Lower leg skin (tissue), 4 donors: ENCODE results near the gene NDUFB8. TPM values are rescaled to one million over a fixed set of nuclear protein-coding genes. Genes with fewer than 3 reads are reported as not detected.

Experiments
- DNase-seq, 2 donors: peaks; one replicate each; pipeline ENCODE4 v3.0.0-alpha.2; 2019; ENCODE audit warnings: low spot score in 2 of 2
- H3K4me3 ChIP-seq: fragments of 200-600 bp; sonication (generic); 2 replicates; pipeline ENCODE4 v1.5.1; 2017; ENCODE audit warnings: mild to moderate bottlenecking, low read depth; ENCODE audit not compliant: poor library complexity, severe bottlenecking
- CTCF ChIP-seq, 3 donors: fragments of 450-650 bp; IDR thresholded peaks; one replicate each; pipeline ENCODE4 v1.5.1; 2016; ENCODE audit warnings: antibody characterized with exemption in 3 of 3, mild to moderate bottlenecking in 3 of 3, moderate library complexity in 2 of 3
- POLR2A ChIP-seq, 2 donors: fragments of 450-650 bp; IDR thresholded peaks; one replicate each; pipeline ENCODE4 v1.6.1; 2016 to 2017; ENCODE audit warnings: antibody characterized with exemption in 2 of 2, mild to moderate bottlenecking in 1 of 2, moderate library complexity in 1 of 2
- WGBS, 2 donors: methylation state at CpG; one replicate each; pipeline ENCODE4 v1.1.5; 2018; 5-methylcytosine and 5-hydroxymethylcytosine counted together
- intact Hi-C: fragments of 100-400 bp; cut with DNase I; formaldehyde crosslinking; loops from one replicate; pipeline ENCODE4 v1.15.0; 2023; ENCODE audit warnings: low total_unique reads
- total RNA-seq, 4 donors: library from RNA; depleted of rRNA; stranded (reverse); fragments of >200 nt; gene quantifications; one replicate each; pipeline ENCODE4 v1.1.0, GENCODE V29; 2016

NDUFB8 gene
- total RNA-seq, 4 donors from 2014 or later: 128 to 211 (median 177) TPM

- no peak overlapping the region for H3K4me3 ChIP-seq
- intact Hi-C loops: no loop called here
- WGBS, 2 donors: 82 to 85% methylated on average over 6 of the region's 6 CpGs
- no peak for DNase-seq
- no peak for TF ChIP-seq POLR2A (IDR thresholded peaks at IDR 0.05)
- no peak for TF ChIP-seq CTCF (IDR thresholded peaks at IDR 0.05)
Observed at GRCh38 chr10:100524206-100524605, 5.5 kb downstream of the NDUFB8 start.

DNA sequence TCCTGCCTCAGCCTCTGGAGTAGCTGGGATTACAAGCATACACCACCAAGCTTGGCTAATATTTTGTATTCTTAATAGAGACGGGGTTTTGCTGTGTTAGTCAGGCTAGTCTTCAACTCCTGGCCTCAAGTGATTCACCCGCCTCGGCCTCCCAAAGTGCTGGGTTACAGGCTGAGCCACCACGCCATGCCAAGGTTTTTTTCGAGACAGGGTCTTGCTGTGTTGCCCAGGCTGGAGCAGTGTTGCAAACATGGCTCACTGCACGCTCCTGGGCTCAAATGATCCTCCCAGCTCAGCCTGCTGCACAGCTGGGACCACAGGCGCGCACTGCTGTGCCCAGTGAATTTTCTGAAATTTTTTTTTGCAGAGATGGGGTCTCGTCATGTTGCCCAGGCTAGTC lies 6.7 kb downstream of the NDUFB8 start:
- H3K4me3 ChIP-seq: no peak overlapping the region
- no peak for DNase-seq
- TF ChIP-seq POLR2A (IDR thresholded peaks at IDR 0.05): no peak
- TF ChIP-seq CTCF (IDR thresholded peaks at IDR 0.05): no peak
- intact Hi-C loops: no loop called here
- WGBS, 2 donors: 96 to 97% methylated on average over 9 of the region's 9 CpGs

- 75 to 79% methylated on average over 5 of the region's 5 CpGs for WGBS, 2 donors
- intact Hi-C loops: no loop called here
- no peak overlapping the region for H3K4me3 ChIP-seq
- no peak for DNase-seq
- TF ChIP-seq POLR2A (IDR thresholded peaks at IDR 0.05) (no peak), CTCF (IDR thresholded peaks at IDR 0.05) (no peak)
Observed at GRCh38 chr10:100522107-100522801, 7.4 kb downstream of the NDUFB8 start.

- H3K4me3 ChIP-seq: no peak overlapping the region
- 78 to 83% methylated on average over 3 of the region's 3 CpGs for WGBS, 2 donors
- TF ChIP-seq POLR2A (IDR thresholded peaks at IDR 0.05): no peak
- no peak for TF ChIP-seq CTCF (IDR thresholded peaks at IDR 0.05)
- no peak for DNase-seq
- intact Hi-C loops: no loop called here
Observed at GRCh38 chr10:100520811-100521210, 8.9 kb downstream of the NDUFB8 start.

DNA sequence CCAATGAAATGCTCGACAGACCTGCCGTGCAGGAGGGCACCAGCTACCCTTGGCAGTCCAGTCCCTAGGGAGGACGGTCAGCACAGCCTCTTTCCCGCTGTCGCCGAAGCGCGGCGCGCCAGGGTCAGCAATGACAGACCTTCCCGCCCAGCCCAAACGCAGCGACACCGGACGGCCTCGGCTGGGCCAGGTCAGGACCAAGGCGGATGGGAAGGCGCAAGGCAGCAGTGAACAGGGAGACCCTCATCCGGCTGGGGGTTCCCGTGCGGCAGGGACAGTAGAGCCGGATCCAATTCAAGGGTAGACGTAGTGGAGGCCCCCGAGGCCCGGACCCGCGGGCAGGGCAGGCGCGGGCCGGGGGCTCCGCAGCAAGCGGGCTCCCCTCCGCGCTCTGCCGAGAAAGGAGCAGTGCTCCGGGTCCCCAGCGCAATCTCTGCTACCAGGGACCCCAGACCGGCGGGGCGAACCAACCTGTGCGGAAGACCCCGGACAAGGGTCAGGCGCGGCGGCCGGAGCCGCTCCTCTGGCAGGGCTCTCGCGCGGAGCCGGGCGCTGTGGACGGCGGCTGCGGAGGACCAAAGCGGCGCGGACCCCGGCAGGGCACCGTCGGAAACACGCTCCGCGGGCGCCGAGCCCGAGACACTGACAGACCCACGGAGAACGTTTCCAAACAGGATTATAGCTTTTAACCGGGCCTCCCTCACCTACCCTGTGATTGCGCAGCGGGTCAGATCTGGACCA lies 10.2 kb downstream of the NDUFB8 start, which contains the start of gene SEC31B:
SEC31B (minus strand) TSS at position 551 of the 741 bp plus-strand sequence. CDS start 2,909 bp downstream, outside the sequence.
- 21 to 30% methylated on average over 42 to 45 of the region's 72 CpGs for WGBS, 2 donors
- TF ChIP-seq POLR2A (IDR thresholded peaks at IDR 0.05): no peak
- no peak for TF ChIP-seq CTCF (IDR thresholded peaks at IDR 0.05)
- intact Hi-C loops: loop anchor here (5.0 to 10.0 kb wide), 2 partner anchors 75 to 172 kb away; partner anchors contain the start of gene SCD
- H3K4me3 ChIP-seq: no peak within 1 kb of the TSS
- no peak for DNase-seq
